SIG-M5 (cell line): ENCODE results near the gene PTPN5.
"Not testable (repeated sequence)": the region's sequence is repeated elsewhere in the genome, so short reads cannot be mapped to it uniquely, and the experiment has no call there.

Experiments used
- DNase-seq: peaks from one replicate; lab custom pipeline; 2025; lab: John Stamatoyannopoulos, UW

Gene PTPN5

GRCh38 chr11:18791207-18791968, at the start of gene PTPN5:
Gene PTPN5 (minus strand): TSS chr11:18791798. CDS start chr11:18771958, 19,840 bp downstream.
- DNase-seq = no peak

GRCh38 chr11:18836417-18836816, 44.8 kb upstream of the PTPN5 start:
- no peak for DNase-seq

GRCh38 chr11:18834754-18835466, 43.3 kb upstream of the PTPN5 start:
- DNase-seq = no peak

- not testable (repeated sequence) for DNase-seq
Observed at GRCh38 chr11:18820160-18820559, 28.6 kb upstream of the PTPN5 start.

- DNase-seq = no peak
Observed at GRCh38 chr11:18804199-18804999, 12.8 kb upstream of the PTPN5 start.

- no peak for DNase-seq
Observed at GRCh38 chr11:18802381-18803257, 11.0 kb upstream of the PTPN5 start.

- DNase-seq = no peak
Observed at GRCh38 chr11:18798799-18799469, 7.3 kb upstream of the PTPN5 start.

- DNase-seq = no peak
Observed at GRCh38 chr11:18794956-18795355, 3.4 kb upstream of the PTPN5 start.

- no peak for DNase-seq
Observed at GRCh38 chr11:18792827-18793226, 1.2 kb upstream of the PTPN5 start.

GRCh38 chr11:18791969-18792628, 501 bp upstream of the PTPN5 start:
- DNase-seq = no peak

- no peak for DNase-seq
Observed at GRCh38 chr11:18790883-18791206, 753 bp downstream of the PTPN5 start.

GRCh38 chr11:18789942-18790341, 1.7 kb downstream of the PTPN5 start:
- no peak for DNase-seq

- no peak for DNase-seq
Observed at GRCh38 chr11:18785411-18785810, 6.2 kb downstream of the PTPN5 start.

- no peak for DNase-seq
Observed at GRCh38 chr11:18780896-18781295, 10.7 kb downstream of the PTPN5 start.

- no peak for DNase-seq
Observed at GRCh38 chr11:18780329-18780728, 11.3 kb downstream of the PTPN5 start.

GRCh38 chr11:18778468-18778867, 13.1 kb downstream of the PTPN5 start:
- DNase-seq = no peak

- DNase-seq = no peak
Observed at GRCh38 chr11:18776324-18776723, 15.3 kb downstream of the PTPN5 start.

GRCh38 chr11:18775492-18776292, 15.9 kb downstream of the PTPN5 start:
- DNase-seq = no peak

GRCh38 chr11:18774801-18775200, 16.8 kb downstream of the PTPN5 start:
- no peak for DNase-seq

GRCh38 chr11:18773681-18774080, 17.9 kb downstream of the PTPN5 start:
- no peak for DNase-seq
